Stimulated activated CD4-positive, alpha-beta T cell treated with anti-CD3 and anti-CD28 coated beads, Interleukin-4, amount 100 ng/mL, for 48 hours (primary cell): ENCODE data around the gene XPNPEP1.

Experiments
- DNase-seq, 2 donors: peaks; one replicate each; pipeline ENCODE4 v3.0.0-alpha.2; 2020; ENCODE audit warnings: low read depth in 2 of 2

XPNPEP1 gene

GRCh38 chr10:109893386-109893785 is 29.9 kb downstream of the XPNPEP1 start:
- no peak for DNase-seq

- no peak for DNase-seq
Measured at GRCh38 chr10:109892931-109893330, 30.4 kb downstream of the XPNPEP1 start.

- DNase-seq: no peak
Measured at GRCh38 chr10:109892117-109892516, 31.2 kb downstream of the XPNPEP1 start.

- no peak for DNase-seq
Measured at GRCh38 chr10:109891105-109891504, 32.2 kb downstream of the XPNPEP1 start.

- DNase-seq: no peak
Measured at GRCh38 chr10:109889867-109890266, 33.4 kb downstream of the XPNPEP1 start.

- no peak for DNase-seq
Measured at GRCh38 chr10:109887776-109888175, 35.5 kb downstream of the XPNPEP1 start.

- DNase-seq: no peak
Measured at GRCh38 chr10:109887243-109887642, 36.1 kb downstream of the XPNPEP1 start.

GRCh38 chr10:109886781-109887140 is 36.5 kb downstream of the XPNPEP1 start:
- DNase-seq: no peak

- DNase-seq: no peak
Measured at GRCh38 chr10:109886037-109886780, 37.1 kb downstream of the XPNPEP1 start.

GRCh38 chr10:109883859-109884771 is 39.2 kb downstream of the XPNPEP1 start:
- peak; percentile 34 to 36 for DNase-seq

GRCh38 chr10:109882251-109883057 is 40.9 kb downstream of the XPNPEP1 start:
- no peak for DNase-seq

GRCh38 chr10:109881769-109882057 is 41.6 kb downstream of the XPNPEP1 start:
- DNase-seq: no peak

- DNase-seq: no peak
Measured at GRCh38 chr10:109880886-109881768, 42.2 kb downstream of the XPNPEP1 start.

GRCh38 chr10:109877546-109877945 is 45.8 kb downstream of the XPNPEP1 start:
- no peak for DNase-seq

GRCh38 chr10:109875828-109876821 is 47.2 kb downstream of the XPNPEP1 start:
- no peak for DNase-seq

- no peak for DNase-seq
Measured at GRCh38 chr10:109875151-109875568, 48.2 kb downstream of the XPNPEP1 start.

GRCh38 chr10:109871476-109871875 is 51.8 kb downstream of the XPNPEP1 start:
- DNase-seq: no peak

GRCh38 chr10:109866995-109867635 is 56.2 kb downstream of the XPNPEP1 start:
- no peak for DNase-seq

GRCh38 chr10:109866168-109866994 is 56.9 kb downstream of the XPNPEP1 start:
- no peak for DNase-seq
